Muscle of leg (tissue), 9 donors: ENCODE results near the gene MINDY1. TPM values are rescaled to one million over a fixed set of nuclear protein-coding genes. Genes with fewer than 3 reads are reported as not detected.

Source experiments
- polyA plus RNA-seq, 8 donors: library from polyadenylated mRNA; unstranded; fragments of 120-200 nt; gene quantifications; one replicate each; pipeline versions ENCODE4 v1.2.1 to v1.2.3, GENCODE V29; 2013; ENCODE audit warnings: inconsistent platforms in 1 of 8, low replicate concordance in 1 of 8; ENCODE audit not compliant: insufficient read length in 8 of 8, insufficient read depth in 1 of 8
- total RNA-seq: library from RNA; stranded (reverse); fragments of 120-200 nt; gene quantifications from one replicate; pipeline ENCODE4 v1.2.4, GENCODE V29; 2013

Gene MINDY1
- total and polyA plus RNA-seq, 9 donors, result 15.7 to 20.4 (median 16.9) TPM

Other genes starting within 250 kb of the MINDY1 start
- 13.3 TPM for gene CTSS, start 241.1 kb downstream of the MINDY1 start, total RNA-seq
- 10 to 100 TPM; 11.1 to 20.0 (median 13.9) TPM for gene CTSS, start 241.1 kb downstream of the MINDY1 start, polyA plus RNA-seq
- gene CTSK, start 198.6 kb downstream of the MINDY1 start, total RNA-seq, result 110 TPM
- 100 to 1,000 TPM in 1 of 8 donors, 10 to 100 TPM in 7; 42.9 to 102 (median 54.1) TPM for gene CTSK, start 198.6 kb downstream of the MINDY1 start, polyA plus RNA-seq
- 30.9 TPM for gene ARNT, start 130.3 kb downstream of the MINDY1 start, total RNA-seq
- 10 to 100 TPM; 30.2 to 44.1 (median 33.1) TPM for gene ARNT, start 130.3 kb downstream of the MINDY1 start, polyA plus RNA-seq
- gene CTXND2, start 119.8 kb downstream of the MINDY1 start, total RNA-seq, result not detected
- not detected for gene CTXND2, start 119.8 kb downstream of the MINDY1 start, polyA plus RNA-seq
- 40.6 TPM for gene SETDB1, start 80.5 kb downstream of the MINDY1 start, total RNA-seq
- 10 to 100 TPM; 31.5 to 41.5 (median 36.3) TPM for gene SETDB1, start 80.5 kb downstream of the MINDY1 start, polyA plus RNA-seq
- 47.3 TPM for gene CERS2, start 32.1 kb downstream of the MINDY1 start, total RNA-seq
- 100 to 1,000 TPM in 2 of 8 donors, 10 to 100 TPM in 6; 62.3 to 111 (median 84.0) TPM for gene CERS2, start 32.1 kb downstream of the MINDY1 start, polyA plus RNA-seq
- 0.04 TPM for gene ANXA9, start 24.6 kb downstream of the MINDY1 start, total RNA-seq
- 1 to 10 TPM; 2.1 to 3.5 (median 2.5) TPM for gene ANXA9, start 24.6 kb downstream of the MINDY1 start, polyA plus RNA-seq
- gene PRUNE1, start 1.5 kb upstream of the MINDY1 start, total RNA-seq, result 19.3 TPM
- gene PRUNE1, start 1.5 kb upstream of the MINDY1 start, polyA plus RNA-seq, result 10 to 100 TPM; 23.4 to 29.8 (median 25.6) TPM
- 0.53 TPM for gene BNIPL, start 29.7 kb upstream of the MINDY1 start, total RNA-seq
- 1 to 10 TPM in 3 of 8 donors, under 1 TPM in 5; 0.22 to 5.1 (median 0.69) TPM for gene BNIPL, start 29.7 kb upstream of the MINDY1 start, polyA plus RNA-seq
- gene C1orf56, start 40.8 kb upstream of the MINDY1 start, total RNA-seq, result 2.6 TPM
- gene C1orf56, start 40.8 kb upstream of the MINDY1 start, polyA plus RNA-seq, result 1 to 10 TPM; 4.7 to 8.6 (median 5.9) TPM
- gene CDC42SE1, start 52.7 kb upstream of the MINDY1 start, total RNA-seq, result 42.6 TPM
- gene CDC42SE1, start 52.7 kb upstream of the MINDY1 start, polyA plus RNA-seq, result 10 to 100 TPM; 47.5 to 68.4 (median 54.3) TPM
- 5.5 TPM for gene MLLT11, start 53.5 kb upstream of the MINDY1 start, total RNA-seq
- 10 to 100 TPM; 11.0 to 20.1 (median 15.2) TPM for gene MLLT11, start 53.5 kb upstream of the MINDY1 start, polyA plus RNA-seq
- gene GABPB2, start 63.9 kb upstream of the MINDY1 start, total RNA-seq, result 8.2 TPM
- 1 to 10 TPM; 3.7 to 6.3 (median 4.8) TPM for gene GABPB2, start 63.9 kb upstream of the MINDY1 start, polyA plus RNA-seq
- gene SEMA6C, start 139.7 kb upstream of the MINDY1 start, total RNA-seq, result 33.4 TPM
- 100 to 1,000 TPM in 1 of 8 donors, 10 to 100 TPM in 7; 56.3 to 112 (median 88.1) TPM for gene SEMA6C, start 139.7 kb upstream of the MINDY1 start, polyA plus RNA-seq
- gene TNFAIP8L2, start 149.7 kb upstream of the MINDY1 start, total RNA-seq, result 3.0 TPM
- 1 to 10 TPM; 1.5 to 2.5 (median 2.1) TPM for gene TNFAIP8L2, start 149.7 kb upstream of the MINDY1 start, polyA plus RNA-seq
- gene LYSMD1, start 159.0 kb upstream of the MINDY1 start, total RNA-seq, result 14.1 TPM
- 10 to 100 TPM; 10.2 to 12.9 (median 11.6) TPM for gene LYSMD1, start 159.0 kb upstream of the MINDY1 start, polyA plus RNA-seq
- gene SCNM1, start 159.2 kb upstream of the MINDY1 start, total RNA-seq, result 53.6 TPM
- 10 to 100 TPM; 32.9 to 42.8 (median 36.7) TPM for gene SCNM1, start 159.2 kb upstream of the MINDY1 start, polyA plus RNA-seq
- 15.2 TPM for gene TMOD4, start 169.1 kb upstream of the MINDY1 start, total RNA-seq
- 10 to 100 TPM; 15.4 to 38.4 (median 22.6) TPM for gene TMOD4, start 169.1 kb upstream of the MINDY1 start, polyA plus RNA-seq
- 45.0 TPM for gene VPS72, start 183.3 kb upstream of the MINDY1 start, total RNA-seq
- 10 to 100 TPM; 44.2 to 59.9 (median 52.8) TPM for gene VPS72, start 183.3 kb upstream of the MINDY1 start, polyA plus RNA-seq
- gene PIP5K1A, start 191.7 kb upstream of the MINDY1 start, total RNA-seq, result 27.1 TPM
- 10 to 100 TPM; 35.0 to 46.0 (median 38.3) TPM for gene PIP5K1A, start 191.7 kb upstream of the MINDY1 start, polyA plus RNA-seq
- 183 TPM for gene PSMD4, start 247.8 kb upstream of the MINDY1 start, total RNA-seq
- 100 to 1,000 TPM; 122 to 141 (median 128) TPM for gene PSMD4, start 247.8 kb upstream of the MINDY1 start, polyA plus RNA-seq